Measurements from ENCODE around the gene WNK4. TPM values are rescaled to one million over a fixed set of nuclear protein-coding genes. Genes with fewer than 3 reads are reported as not detected.
A peak's percentile ranks its signal among the peaks of the same experiment; 100 is the strongest.

WNK4 gene
- total and polyA plus RNA-seq, 10 of the 15 experiments (the other 5 are each of a cell fraction or from before 2014, with no cell fraction given): 0.06 to 0.29 (median 0.13) TPM; not detected in 5

GRCh38 chr17:42775534-42776098, 4.8 kb upstream of the WNK4 start (continued):
- TF ChIP-seq SKIL (IDR thresholded peaks at IDR 0.05; ENCODE audit: low read depth, poor library complexity, severe bottlenecking) (peak; percentile 75), HDAC2 (IDR thresholded peaks at IDR 0.05) (no peak), ETV6 (conservative IDR thresholded peaks at IDR 0.05 in 1 of 2, IDR thresholded peaks at IDR 0.05 in 1 of 2; ENCODE audit: borderline replicate concordance in 1 of 2, low read depth in 1 of 2) (no peak), KAT2A (conservative IDR thresholded peaks at IDR 0.05; ENCODE audit: control insufficient read depth, low read depth, low read length) (no peak), STAT3 (IDR thresholded peaks at IDR 0.05; ENCODE audit: low read depth, low read length) (0 out of 2 replicates have a peak, but pooled peaks have one; percentile 31), EZH2 (IDR thresholded peaks at IDR 0.05; ENCODE audit: borderline replicate concordance, control insufficient read depth, low read depth, low read length) (no peak), IRF5 (IDR thresholded peaks at IDR 0.05; ENCODE audit: borderline replicate concordance) (no peak), NKRF (conservative IDR thresholded peaks at IDR 0.05) (no peak), MEF2B (IDR thresholded peaks at IDR 0.05; ENCODE audit: partially characterized antibody, poor library complexity, severe bottlenecking) (peak; percentile 87), CBX5 (IDR thresholded peaks at IDR 0.05; ENCODE audit: low read depth) (no peak), LARP7 (IDR thresholded peaks at IDR 0.05) (no peak), ZNF687 (IDR thresholded peaks at IDR 0.05) (no peak), ELK1 (IDR thresholded peaks at IDR 0.05; ENCODE audit: low read depth, low read length) (no peak), ZZZ3 (IDR thresholded peaks at IDR 0.05; ENCODE audit: control insufficient read depth, insufficient read length, low read depth) (no peak), RAD51 (IDR thresholded peaks at IDR 0.05) (peak; percentile 18; the same call in 1 of the 2 replicates), SMARCA5 (IDR thresholded peaks at IDR 0.05) (no peak), TCF3 (IDR thresholded peaks at IDR 0.05; ENCODE audit: borderline replicate concordance, insufficient read depth, low read depth, low read length) (no peak), FOXK2 (IDR thresholded peaks at IDR 0.05) (no peak; the same call in 1 of the 2 replicates)

Measured in GM12878 (cell line).